Dermis lymphatic vessel endothelial cell (primary cell): ENCODE measurements around the gene TACC3. TPM values are rescaled to one million over a fixed set of nuclear protein-coding genes. Genes with fewer than 3 reads are reported as not detected.

Experiments used
- total RNA-seq: library from RNA; depleted of rRNA; stranded (reverse); fragments of >200 nt; gene quantifications from 2 replicates; pipeline ENCODE4 v1.2.1, GENCODE V29; 2014

TACC3 gene
- total RNA-seq = 3.8 and 4.0 TPM in 2 replicates

DNA sequence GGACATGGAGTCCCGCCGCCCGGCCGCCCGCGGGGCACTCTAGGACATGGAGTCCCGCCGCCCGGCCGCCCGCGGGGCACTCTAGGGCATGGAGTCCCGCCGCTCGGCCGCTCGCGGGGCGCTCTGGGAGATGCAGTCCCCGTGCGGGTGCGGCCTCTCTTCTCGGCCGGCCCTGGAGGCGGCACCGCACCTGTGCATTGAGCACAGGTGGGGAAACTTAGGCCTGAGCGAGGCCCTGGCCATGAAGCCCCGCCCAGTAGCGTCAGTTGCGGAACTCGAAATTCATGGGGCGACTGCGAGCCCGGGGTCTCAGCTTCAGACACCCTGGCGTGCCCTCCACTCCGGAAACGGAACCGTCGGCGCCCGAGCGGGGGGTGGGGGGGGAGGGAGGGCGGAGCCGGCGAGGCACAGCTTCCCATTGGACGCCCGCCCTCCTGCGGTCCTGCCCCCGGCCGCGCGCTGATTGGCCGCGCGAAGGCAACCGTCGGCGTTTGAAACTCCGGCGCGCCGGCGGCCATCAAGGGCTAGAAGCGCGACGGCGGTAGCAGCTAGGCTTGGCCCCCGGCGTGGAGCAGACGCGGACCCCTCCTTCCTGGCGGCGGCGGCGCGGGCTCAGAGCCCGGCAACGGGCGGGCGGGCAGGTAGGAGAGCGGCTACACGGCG lies at the start of gene TACC3, which contains the start of gene TMEM129:
TSS of gene TACC3 (plus strand) at position 519 of the 663 bp plus-strand sequence. CDS start 1,901 bp downstream, outside the sequence.
TSS of gene TMEM129 (minus strand) at position 321 of the 663 bp plus-strand sequence. CDS start 486 bp downstream, outside the sequence.

DNA sequence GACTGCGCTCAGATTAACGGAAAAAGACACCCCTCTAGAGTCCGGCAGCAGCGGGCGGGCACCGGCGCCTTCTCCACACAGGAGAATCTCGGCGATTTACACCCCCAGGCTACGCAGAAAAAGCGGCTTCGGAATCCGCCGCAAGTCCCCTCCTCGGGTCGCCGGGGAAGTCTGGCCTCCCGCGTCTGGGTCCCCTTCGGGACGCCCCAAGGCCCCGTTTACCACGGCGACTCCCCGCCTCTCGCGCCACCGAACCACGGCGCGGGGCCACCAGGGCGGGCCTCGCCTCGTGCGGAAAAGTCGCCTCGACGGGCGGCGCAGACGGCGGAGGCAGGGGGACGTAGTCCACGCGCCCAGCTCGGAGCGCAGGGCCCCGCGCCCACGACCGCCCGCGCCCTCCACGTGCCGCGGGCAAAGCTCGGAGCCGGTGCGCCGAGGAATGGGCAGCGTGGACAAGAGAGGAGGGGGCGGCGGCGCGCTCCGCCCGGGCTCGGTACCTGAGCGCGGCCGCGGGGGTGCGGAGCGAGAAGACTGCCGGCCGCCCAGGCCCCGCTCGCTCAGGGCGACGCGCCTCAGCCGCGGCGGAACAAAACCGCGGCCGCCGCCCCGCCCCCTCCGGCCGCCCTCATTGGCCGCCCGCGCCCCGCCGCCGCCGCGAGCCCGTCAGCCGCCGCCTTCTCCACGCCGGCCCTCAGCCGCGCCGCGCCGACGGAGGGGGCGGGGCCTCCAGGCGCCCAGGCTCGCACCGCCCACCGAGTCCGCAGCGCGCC lies 37.4 kb upstream of the TACC3 start, which contains the start of gene FAM53A:
TSS of gene FAM53A (minus strand) at position 578 of the 770 bp plus-strand sequence. CDS start 15,572 bp downstream, outside the sequence.

DNA sequence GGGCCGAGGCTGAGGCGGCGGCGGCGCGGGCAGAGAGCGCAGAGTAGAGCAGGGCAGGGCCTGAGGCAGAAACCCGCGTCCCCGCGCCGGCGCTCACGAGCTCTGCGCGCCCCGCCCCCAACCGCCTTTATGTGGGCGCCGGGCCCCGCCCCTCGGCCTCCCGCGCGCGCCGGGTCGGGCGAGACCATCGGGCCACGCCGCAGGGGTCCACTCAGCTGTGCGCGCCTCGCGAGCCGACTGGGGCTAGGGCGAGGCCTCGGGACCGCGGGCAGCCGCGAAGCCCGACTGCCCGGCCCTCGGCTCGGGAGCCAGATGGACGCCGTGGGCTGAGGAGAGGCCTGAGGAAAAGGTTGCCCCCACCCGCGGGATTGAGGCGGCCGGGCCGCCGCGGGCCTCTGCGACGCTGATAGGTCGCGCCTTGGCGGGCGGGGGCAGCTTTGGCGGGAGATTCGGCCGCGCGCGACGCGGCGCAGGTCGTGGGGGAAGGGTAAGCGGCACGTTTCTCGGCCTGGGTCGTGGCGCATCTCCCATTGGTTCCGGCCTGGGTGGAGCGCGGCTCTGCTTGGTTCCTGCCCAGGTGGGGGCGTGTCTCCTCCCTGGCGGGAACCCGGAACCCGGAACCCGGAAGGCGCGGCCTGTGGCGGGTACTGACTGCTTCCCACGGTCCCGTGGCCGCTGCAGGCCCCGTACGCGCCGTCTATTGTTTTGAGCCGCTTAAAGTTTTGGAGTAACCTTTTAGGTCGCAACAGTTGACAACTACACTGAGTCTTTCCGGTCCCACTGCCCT lies 8.9 kb upstream of the TACC3 start, which contains the start of gene SLBP:
TSS of gene SLBP (minus strand) at position 104 of the 787 bp plus-strand sequence. CDS start 131 bp downstream, outside the sequence.

GRCh38 chr4:1792832-1793495 lies 71.6 kb downstream of the TACC3 start, which contains the start of gene FGFR3:
Gene FGFR3 (plus strand): TSS chr4:1793293. CDS start chr4:1793935, 642 bp downstream.

Other genes with a start within 250 kb of the TACC3 start
- 0.65 and 2.1 TPM in 2 replicates for gene FAM53A, start 37.2 kb upstream of the TACC3 start, total RNA-seq
- 42.3 and 50.2 TPM in 2 replicates for gene SLBP, start 9.2 kb upstream of the TACC3 start, total RNA-seq
- 22.6 and 28.4 TPM in 2 replicates for gene TMEM129, start 198 bp upstream of the TACC3 start, total RNA-seq
- gene FGFR3, start 71.8 kb downstream of the TACC3 start, total RNA-seq = 1.3 TPM in 2 replicates
- 56.9 and 67.6 TPM in 2 replicates for gene LETM1, start 134.6 kb downstream of the TACC3 start, total RNA-seq
- 33.3 and 33.6 TPM in 2 replicates for gene NSD2, start 149.9 kb downstream of the TACC3 start, total RNA-seq